CD14-positive monocyte (primary cell): ENCODE measurements around the gene COQ6. TPM values are rescaled to one million over a fixed set of nuclear protein-coding genes. Genes with fewer than 3 reads are reported as not detected.

ENCODE experiments used
- DNase-seq, 3 donors: peaks; one replicate each; pipeline ENCODE4 v3.0.0-alpha.2; 2011 to 2022
- H2AFZ ChIP-seq: 2 replicates; pipeline ENCODE4 v1.6.0; 2012; ENCODE audit warnings: mild to moderate bottlenecking, low read depth, low read length, inconsistent platforms; ENCODE audit not compliant: insufficient read depth, poor library complexity, severe bottlenecking
- H3K27ac ChIP-seq, 2 donors: 1 replicate in 1 of 2; 2 replicates in 1 of 2; pipeline ENCODE4 v1.5.1; 2012 to 2013; ENCODE audit warnings: low read length in 2 of 2, control low read depth in 1 of 2, inconsistent platforms in 1 of 2, low read depth in 1 of 2, mild to moderate bottlenecking in 1 of 2
- H3K27me3 ChIP-seq, 2 donors: one replicate each; pipeline versions ENCODE4 v1.6.0 to v1.6.1; 2011 to 2013; ENCODE audit warnings: low read length in 2 of 2; ENCODE audit not compliant: control insufficient read depth in 2 of 2, insufficient read depth in 2 of 2
- H3K36me3 ChIP-seq, 2 donors: replicated peaks in 1 of 2; 1 replicate in 1 of 2; 2 replicates in 1 of 2; pipeline versions ENCODE4 v1.5.1 to v1.6.1; 2012 to 2013; ENCODE audit warnings: low read length in 2 of 2, control low read depth in 1 of 2, inconsistent platforms in 1 of 2, mild to moderate bottlenecking in 1 of 2; ENCODE audit not compliant: insufficient read depth in 2 of 2, control insufficient read depth in 1 of 2
- H3K4me1 ChIP-seq, 2 donors: 1 replicate in 1 of 2; 2 replicates in 1 of 2; pipeline versions ENCODE4 v1.5.1 to v1.6.1; 2012 to 2013; ENCODE audit warnings: low read length in 2 of 2, control low read depth in 1 of 2, inconsistent platforms in 1 of 2, mild to moderate bottlenecking in 1 of 2, moderate library complexity in 1 of 2; ENCODE audit not compliant: insufficient read depth in 2 of 2, control insufficient read depth in 1 of 2
- H3K4me2 ChIP-seq: replicated peaks from 2 replicates; pipeline ENCODE3; 2012; ENCODE audit warnings: low read length, moderate library complexity, mild to moderate bottlenecking; ENCODE audit not compliant: poor library complexity, severe bottlenecking; ENCODE audit errors: extremely low read depth
- H3K4me3 ChIP-seq, 3 experiments: fragments of 200-600 bp in 1 of 3; sonication (generic) in 1 of 3; replicated peaks in 1 of 3; 1 replicate in 2 of 3; 2 replicates in 1 of 3; pipeline ENCODE4 v1.5.1; 2011 to 2013; ENCODE audit warnings: low read length in 3 of 3, mild to moderate bottlenecking in 3 of 3, control low read depth in 2 of 3, low read depth in 2 of 3, inconsistent platforms in 1 of 3, moderate library complexity in 1 of 3
- H3K79me2 ChIP-seq: 2 replicates; pipeline ENCODE4 v1.6.0; 2012; ENCODE audit warnings: mild to moderate bottlenecking, control low read depth, inconsistent platforms, low read length, moderate library complexity; ENCODE audit not compliant: insufficient read depth
- H3K9ac ChIP-seq: 2 replicates; pipeline ENCODE4 v1.6.0; 2017; ENCODE audit warnings: low read length, mild to moderate bottlenecking; ENCODE audit not compliant: insufficient read depth, poor library complexity, severe bottlenecking
- H3K9me3 ChIP-seq, 2 donors: replicated peaks in 1 of 2; 1 replicate in 1 of 2; 2 replicates in 1 of 2; pipeline versions ENCODE4 v1.5.1 to v1.6.1; 2012 to 2013; ENCODE audit warnings: low read length in 2 of 2, control low read depth in 1 of 2; ENCODE audit not compliant: control insufficient read depth in 1 of 2, insufficient read depth in 1 of 2
- H4K20me1 ChIP-seq: 2 replicates; pipeline ENCODE4 v1.6.0; 2012; ENCODE audit warnings: mild to moderate bottlenecking, low read length, control low read depth, moderate library complexity; ENCODE audit not compliant: insufficient read depth
- H3K27ac Mint-ChIP-seq, 7 donors: one replicate each; pipeline ENCODE4 v1.8.0; 2020; ENCODE audit warnings: mild to moderate bottlenecking in 7 of 7, mixed read lengths in 7 of 7, moderate library complexity in 6 of 7, inconsistent platforms in 2 of 7
- H3K27me3 Mint-ChIP-seq, 3 donors: one replicate each; pipeline ENCODE4 v1.8.0; 2021 to 2022; ENCODE audit warnings: low read depth in 3 of 3, mild to moderate bottlenecking in 3 of 3, mixed read lengths in 3 of 3, moderate library complexity in 3 of 3, inconsistent platforms in 1 of 3
- H3K36me3 Mint-ChIP-seq, 2 donors: one replicate each; pipeline ENCODE4 v1.8.0; 2020; ENCODE audit warnings: mixed read lengths in 2 of 2, inconsistent platforms in 1 of 2, mild to moderate bottlenecking in 1 of 2
- H3K4me1 Mint-ChIP-seq: one replicate; pipeline ENCODE4 v1.8.0; 2020; ENCODE audit warnings: mild to moderate bottlenecking, mixed read lengths
- H3K4me3 Mint-ChIP-seq, 2 donors: one replicate each; pipeline ENCODE4 v1.8.0; 2020; ENCODE audit warnings: mild to moderate bottlenecking in 2 of 2, mixed read lengths in 2 of 2, moderate library complexity in 1 of 2
- H3K9me3 Mint-ChIP-seq, 7 donors: one replicate each; pipeline ENCODE4 v1.8.0; 2020 to 2022; ENCODE audit warnings: mixed read lengths in 7 of 7, mild to moderate bottlenecking in 6 of 7, moderate library complexity in 6 of 7, inconsistent platforms in 2 of 7
- WGBS: methylation state at CpG from one replicate; pipeline ENCODE4 v1.1.5; 2013; ENCODE audit warnings: missing lambda C conversion rate; ENCODE audit not compliant: insufficient coverage; 5-methylcytosine and 5-hydroxymethylcytosine counted together
- intact Hi-C, 2 donors: fragments of 100-400 bp; cut with micrococcal nuclease; formaldehyde crosslinking; loops; one replicate each; pipeline versions ENCODE4 v1.15.0 to v1.15.1; 2023
- polyA plus RNA-seq, 3 donors: library from polyadenylated mRNA; depleted of rRNA in 1 of 3; unstranded in 2 of 3; stranded (reverse) in 1 of 3; fragments of 300-500 nt in 2 of 3; fragments of >200 nt in 1 of 3; fragmentation: Illumina TruSeq in 2 of 3; gene quantifications; 1 replicate in 2 of 3; 2 replicates in 1 of 3; pipeline ENCODE4 v1.2.3, GENCODE V29; 2012 to 2021
- TF ChIP-seq, protein P1 (sequence below): fragments of 200-600 bp; IDR thresholded peaks from one replicate; pipeline ENCODE4 v1.8.0; 2022; ENCODE audit warnings: antibody characterized with exemption, mild to moderate bottlenecking

The COQ6 gene
- polyA plus RNA-seq, 3 donors: 14.1 to 21.1 (median 14.6) TPM

DNA sequence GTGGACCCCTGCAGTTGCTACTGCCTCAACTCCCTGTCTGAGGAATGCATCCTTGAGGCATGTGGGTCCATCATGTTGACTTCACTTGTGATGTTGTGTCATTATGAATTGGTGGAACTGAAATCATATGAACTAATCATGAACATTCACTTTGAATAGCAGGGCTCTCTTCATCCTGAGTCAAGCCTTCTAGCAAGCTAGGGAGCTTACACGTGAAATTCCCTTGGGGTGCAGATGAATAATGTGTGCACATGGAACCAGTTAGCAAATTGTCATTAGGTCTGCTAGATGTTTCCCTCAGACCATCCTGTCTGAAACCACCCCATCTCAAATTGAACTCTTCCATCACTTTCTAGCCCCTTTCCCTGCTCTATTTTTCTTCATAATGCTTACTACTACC lies 3.6 kb downstream of the COQ6 start:
- peaks cover 14 to 17% of the 10 kb centered on the region in 2 donors for H3K4me1 ChIP-seq
- H3K27ac ChIP-seq: no peak overlapping the region
- peaks cover 13% of the 10 kb centered on the region for H3K79me2 ChIP-seq
- no CpG with 5 or more reads among the region's 1 CpG for WGBS
- Mint-ChIP-seq H3K27ac (no peak overlapping the region), H3K36me3 (peaks cover 45% of the 10 kb centered on the region in 2 donors), H3K4me1 (peaks cover 14% of the 10 kb centered on the region), H3K9me3 (no peaks in the 10 kb centered on the region), H3K27me3 (no peaks in the 10 kb centered on the region), H3K4me3 (no peak overlapping the region)
- H3K9ac ChIP-seq: no peak overlapping the region
- DNase-seq: no peak
- H3K4me2 ChIP-seq: no peak overlapping the region
- H4K20me1 ChIP-seq: no peaks in the 10 kb centered on the region
- intact Hi-C loops: loop anchor here in 1 of 2 donors (5.0 kb wide), 1 partner anchor 64 kb away; the partner anchor contains the start of genes BBOF1 and ENTPD5
- H3K4me3 ChIP-seq: no peak overlapping the region
- peaks cover 43 to 56% of the 10 kb centered on the region in 2 donors for H3K36me3 ChIP-seq
- H3K9me3 ChIP-seq: no peaks in the 10 kb centered on the region
- H3K27me3 ChIP-seq: no peaks in the 10 kb centered on the region
- TF ChIP-seq, protein P1, sequence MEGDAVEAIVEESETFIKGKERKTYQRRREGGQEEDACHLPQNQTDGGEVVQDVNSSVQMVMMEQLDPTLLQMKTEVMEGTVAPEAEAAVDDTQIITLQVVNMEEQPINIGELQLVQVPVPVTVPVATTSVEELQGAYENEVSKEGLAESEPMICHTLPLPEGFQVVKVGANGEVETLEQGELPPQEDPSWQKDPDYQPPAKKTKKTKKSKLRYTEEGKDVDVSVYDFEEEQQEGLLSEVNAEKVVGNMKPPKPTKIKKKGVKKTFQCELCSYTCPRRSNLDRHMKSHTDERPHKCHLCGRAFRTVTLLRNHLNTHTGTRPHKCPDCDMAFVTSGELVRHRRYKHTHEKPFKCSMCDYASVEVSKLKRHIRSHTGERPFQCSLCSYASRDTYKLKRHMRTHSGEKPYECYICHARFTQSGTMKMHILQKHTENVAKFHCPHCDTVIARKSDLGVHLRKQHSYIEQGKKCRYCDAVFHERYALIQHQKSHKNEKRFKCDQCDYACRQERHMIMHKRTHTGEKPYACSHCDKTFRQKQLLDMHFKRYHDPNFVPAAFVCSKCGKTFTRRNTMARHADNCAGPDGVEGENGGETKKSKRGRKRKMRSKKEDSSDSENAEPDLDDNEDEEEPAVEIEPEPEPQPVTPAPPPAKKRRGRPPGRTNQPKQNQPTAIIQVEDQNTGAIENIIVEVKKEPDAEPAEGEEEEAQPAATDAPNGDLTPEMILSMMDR: no peak
- no peak overlapping the region for H2AFZ ChIP-seq

DNA sequence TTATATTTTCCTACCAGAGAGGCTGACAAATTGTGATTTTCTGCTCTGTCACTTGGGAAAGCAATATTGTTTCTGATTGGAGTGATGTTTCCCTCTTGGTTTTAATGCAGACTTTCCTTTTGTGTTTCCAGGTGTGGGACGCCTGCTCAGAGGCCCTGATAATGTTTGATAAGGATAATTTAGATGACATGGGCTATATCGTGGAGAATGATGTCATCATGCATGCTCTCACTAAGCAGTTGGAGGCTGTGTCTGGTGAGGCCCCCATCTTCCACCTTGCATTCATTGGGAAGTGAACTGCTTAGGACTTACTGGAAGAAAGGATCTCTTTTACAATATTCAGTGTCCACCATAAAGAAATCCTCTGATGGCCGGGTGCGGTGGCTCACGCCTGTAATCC lies 5.6 kb downstream of the COQ6 start:
- no peaks in the 10 kb centered on the region for H3K27me3 ChIP-seq
- WGBS: 100% methylated on average over 4 of the region's 5 CpGs
- intact Hi-C loops: no loop called here
- no peak for DNase-seq
- no peak overlapping the region for H3K4me3 ChIP-seq
- peaks cover 64 to 65% of the 10 kb centered on the region in 2 donors for H3K36me3 Mint-ChIP-seq
- H3K4me1 Mint-ChIP-seq: peaks cover 8% of the 10 kb centered on the region
- no peak overlapping the region for H3K9ac ChIP-seq
- H3K27ac Mint-ChIP-seq: peak overlapping the region in 1 of 7 donors; percentile 30
- H3K9me3 Mint-ChIP-seq: no peaks in the 10 kb centered on the region
- H3K4me2 ChIP-seq: no peak overlapping the region
- H3K4me1 ChIP-seq: peaks cover 4 to 5% of the 10 kb centered on the region in 2 donors
- peaks cover 61 to 75% of the 10 kb centered on the region in 2 donors for H3K36me3 ChIP-seq
- no peaks in the 10 kb centered on the region for H4K20me1 ChIP-seq
- H3K9me3 ChIP-seq: no peaks in the 10 kb centered on the region
- no peaks in the 10 kb centered on the region for H3K27me3 Mint-ChIP-seq
- H3K27ac ChIP-seq: no peak overlapping the region
- no peak overlapping the region for H3K4me3 Mint-ChIP-seq
- no peak overlapping the region for H2AFZ ChIP-seq
- H3K79me2 ChIP-seq: peaks cover 8% of the 10 kb centered on the region
- TF ChIP-seq, protein P1: no peak
